Adrenal gland (tissue), 12 donors: Measurements from ENCODE around the gene POLR2E. TPM values are rescaled to one million over a fixed set of nuclear protein-coding genes. Genes with fewer than 3 reads are reported as not detected.
A peak's percentile ranks its signal among the peaks of the same experiment; 100 is the strongest.

Source experiments
- DNase-seq, 7 donors: peaks; one replicate each; pipeline ENCODE4 v3.0.0-alpha.2; 2019 to 2020
- H3K27ac ChIP-seq, 5 donors: fragments of 200-600 bp; sonication (generic) in 4 of 5; 1 replicate in 3 of 5; 2 replicates in 2 of 5; pipeline versions ENCODE4 v1.5.1 to v1.8.0; 2016 to 2020; ENCODE audit warnings: mild to moderate bottlenecking in 1 of 5
- H3K27me3 ChIP-seq: fragments of 200-600 bp; 2 replicates; pipeline ENCODE4 v1.8.0; 2021
- H3K36me3 ChIP-seq, 2 donors: fragments of 200-600 bp; replicated peaks in 1 of 2; 1 replicate in 1 of 2; 2 replicates in 1 of 2; pipeline versions ENCODE4 v1.5.1 to v1.8.0; 2018 to 2022
- H3K4me1 ChIP-seq, 2 donors: fragments of 200-600 bp; replicated peaks in 1 of 2; 1 replicate in 1 of 2; 2 replicates in 1 of 2; pipeline versions ENCODE4 v1.5.1 to v1.8.0; 2018 to 2021
- H3K4me3 ChIP-seq, 4 donors: fragments of 200-600 bp; sonication (generic) in 3 of 4; one replicate each; pipeline ENCODE4 v1.5.1; 2016 to 2018
- H3K9me3 ChIP-seq, 3 donors: fragments of 200-600 bp; sonication (generic) in 1 of 3; replicated peaks in 1 of 3; 1 replicate in 2 of 3; 2 replicates in 1 of 3; pipeline versions ENCODE4 v1.5.1 to v1.8.0; 2016 to 2021
- WGBS, 4 donors: extraction: QIAGEN DNeasy Blood & Tissue Kit in 2 of 4; methylation state at CpG; one replicate each; pipeline versions ENCODE4 v1.1.5 to v1.1.7; 2013 to 2017; 5-methylcytosine and 5-hydroxymethylcytosine counted together
- intact Hi-C, 2 donors: fragments of 100-400 bp; cut with DNase I; formaldehyde crosslinking; loops; one replicate each; pipeline versions ENCODE4 v1.14.1 to v1.15.0; 2022 to 2023
- polyA plus RNA-seq, 3 donors: library from polyadenylated mRNA; stranded (reverse); fragments of 200-250 nt in 2 of 3; fragments of 350-450 nt in 1 of 3; fragmentation: Illumina TruSeq in 1 of 3; extraction: RNeasy Lipid Tissue Mini Kit (QIAGEN cat#74804) in 1 of 3; gene quantifications; one replicate each; pipeline ENCODE4 v1.2.3, GENCODE V29; 2013 to 2014
- total RNA-seq, 9 donors: library from RNA; depleted of rRNA in 4 of 9; stranded (reverse); fragments of >200 nt in 4 of 9; fragments of 120-200 nt in 1 of 9; fragmentation: NEBNext Ultra II Directional in 1 of 9; extraction: Animal tissue kit (Norgen Biotek cat#: 25700) in 1 of 9; gene quantifications; one replicate each; pipeline versions ENCODE4 v1.1.0 to v1.2.4, GENCODE V29; 2013 to 2023
- TF ChIP-seq, protein P1 (sequence below), 6 experiments: fragments of 450-650 bp in 4 of 6; fragments of 200-600 bp in 2 of 6; sonication (generic) in 1 of 6; IDR thresholded peaks; 1 replicate in 5 of 6; 2 replicates in 1 of 6; pipeline versions ENCODE4 v1.5.1 to v1.8.0; 2016 to 2021; ENCODE audit warnings: antibody characterized with exemption in 6 of 6, mild to moderate bottlenecking in 2 of 6, moderate library complexity in 1 of 6
- donor health status: healthy with polysubstance abuse.
- donor health status: Bipolar disorder and iron deficiency.
- donor health status: DM: yes; HTN: yes; CAD: no.
- donor health status: DM: no; HTN: no; CAD: no.
- donor health status: DM: no; HTN: no; CAD: no.
- donor health status: DM: yes; HTN: yes; CAD: no.

Gene POLR2E
- total and polyA plus RNA-seq, 12 donors = 74.7 to 231 (median 157) TPM

GRCh38 chr19:1037621-1038064 lies 57.5 kb downstream of the POLR2E start:
- DNase-seq = no peak
- H3K9me3 ChIP-seq = no peaks in the 10 kb centered on the region
- TF ChIP-seq, protein P1, sequence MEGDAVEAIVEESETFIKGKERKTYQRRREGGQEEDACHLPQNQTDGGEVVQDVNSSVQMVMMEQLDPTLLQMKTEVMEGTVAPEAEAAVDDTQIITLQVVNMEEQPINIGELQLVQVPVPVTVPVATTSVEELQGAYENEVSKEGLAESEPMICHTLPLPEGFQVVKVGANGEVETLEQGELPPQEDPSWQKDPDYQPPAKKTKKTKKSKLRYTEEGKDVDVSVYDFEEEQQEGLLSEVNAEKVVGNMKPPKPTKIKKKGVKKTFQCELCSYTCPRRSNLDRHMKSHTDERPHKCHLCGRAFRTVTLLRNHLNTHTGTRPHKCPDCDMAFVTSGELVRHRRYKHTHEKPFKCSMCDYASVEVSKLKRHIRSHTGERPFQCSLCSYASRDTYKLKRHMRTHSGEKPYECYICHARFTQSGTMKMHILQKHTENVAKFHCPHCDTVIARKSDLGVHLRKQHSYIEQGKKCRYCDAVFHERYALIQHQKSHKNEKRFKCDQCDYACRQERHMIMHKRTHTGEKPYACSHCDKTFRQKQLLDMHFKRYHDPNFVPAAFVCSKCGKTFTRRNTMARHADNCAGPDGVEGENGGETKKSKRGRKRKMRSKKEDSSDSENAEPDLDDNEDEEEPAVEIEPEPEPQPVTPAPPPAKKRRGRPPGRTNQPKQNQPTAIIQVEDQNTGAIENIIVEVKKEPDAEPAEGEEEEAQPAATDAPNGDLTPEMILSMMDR (IDR thresholded peaks at IDR 0.05) = no peak
- WGBS, 4 donors = 67 to 81% (median 74%) methylated on average over 17 to 22 of the region's 22 CpGs
- H3K4me3 ChIP-seq = no peak overlapping the region
- H3K27ac ChIP-seq = peak overlapping the region in 1 of 5 donors; percentile 41
- no peaks in the 10 kb centered on the region for H3K27me3 ChIP-seq
- intact Hi-C loops = no loop called here
- peaks cover 0 to 27% of the 10 kb centered on the region in 2 donors for H3K36me3 ChIP-seq
- peaks cover 7 to 28% of the 10 kb centered on the region in 2 donors for H3K4me1 ChIP-seq

Other genes with a start within 250 kb of the POLR2E start
- gene ELANE, start 243.1 kb downstream of the POLR2E start, total RNA-seq = 1 to 10 TPM in 2 of 9 donors, under 1 TPM in 2, not detected in 5; 0.48 to 2.2 (median 1.1) TPM
- 1 to 10 TPM in 2 of 3 donors, not detected in 1; 3.3 to 3.4 TPM for gene ELANE, start 243.1 kb downstream of the POLR2E start, polyA plus RNA-seq
- 100 to 1,000 TPM in 3 of 9 donors, 10 to 100 TPM in 5, 1 to 10 TPM in 1; 1.2 to 176 (median 62.4) TPM for gene CFD, start 235.7 kb downstream of the POLR2E start, total RNA-seq
- 100 to 1,000 TPM in 1 of 3 donors, 10 to 100 TPM in 1, under 1 TPM in 1; 0.92 to 466 (median 47.8) TPM for gene CFD, start 235.7 kb downstream of the POLR2E start, polyA plus RNA-seq
- 100 to 1,000 TPM in 1 of 9 donors, 10 to 100 TPM in 8; 11.9 to 101 (median 61.2) TPM for gene MED16, start 202.2 kb downstream of the POLR2E start, total RNA-seq
- gene MED16, start 202.2 kb downstream of the POLR2E start, polyA plus RNA-seq = 100 to 1,000 TPM in 2 of 3 donors, 1 to 10 TPM in 1; 5.3 to 139 (median 127) TPM
- gene RNU6-9, start 201.9 kb downstream of the POLR2E start, total RNA-seq = not detected
- not detected for gene RNU6-9, start 201.9 kb downstream of the POLR2E start, polyA plus RNA-seq
- 10 to 100 TPM in 8 of 9 donors, 1 to 10 TPM in 1; 8.9 to 40.5 (median 29.0) TPM for gene R3HDM4, start 182.2 kb downstream of the POLR2E start, total RNA-seq
- 10 to 100 TPM; 19.8 to 59.5 (median 57.7) TPM for gene R3HDM4, start 182.2 kb downstream of the POLR2E start, polyA plus RNA-seq
- gene KISS1R, start 178.0 kb downstream of the POLR2E start, total RNA-seq = under 1 TPM in 2 of 9 donors, not detected in 7; 0.25 to 0.44 TPM
- not detected for gene KISS1R, start 178.0 kb downstream of the POLR2E start, polyA plus RNA-seq
- 10 to 100 TPM in 1 of 9 donors, 1 to 10 TPM in 8; 4.2 to 10.2 (median 8.0) TPM for gene ARID3A, start 169.3 kb downstream of the POLR2E start, total RNA-seq
- 1 to 10 TPM; 1.6 to 6.7 (median 2.1) TPM for gene ARID3A, start 169.3 kb downstream of the POLR2E start, polyA plus RNA-seq
- 10 to 100 TPM; 24.2 to 78.7 (median 52.1) TPM for gene WDR18, start 111.0 kb downstream of the POLR2E start, total RNA-seq
- gene WDR18, start 111.0 kb downstream of the POLR2E start, polyA plus RNA-seq = 100 to 1,000 TPM in 1 of 3 donors, 10 to 100 TPM in 1, 1 to 10 TPM in 1; 5.4 to 140 (median 98.6) TPM
- gene GRIN3B, start 95.0 kb downstream of the POLR2E start, total RNA-seq = under 1 TPM in 3 of 9 donors, not detected in 6; 0.08 to 0.18 (median 0.14) TPM
- gene GRIN3B, start 95.0 kb downstream of the POLR2E start, polyA plus RNA-seq = under 1 TPM in 1 of 3 donors, not detected in 2; 0.24 TPM
- 100 to 1,000 TPM in 8 of 9 donors, 10 to 100 TPM in 1; 94.1 to 308 (median 182) TPM for gene TMEM259, start 74.3 kb downstream of the POLR2E start, total RNA-seq
- 100 to 1,000 TPM in 2 of 3 donors, 10 to 100 TPM in 1; 79.4 to 743 (median 370) TPM for gene TMEM259, start 74.3 kb downstream of the POLR2E start, polyA plus RNA-seq
- gene RNU6-2, start 73.9 kb downstream of the POLR2E start, total RNA-seq = not detected
- gene RNU6-2, start 73.9 kb downstream of the POLR2E start, polyA plus RNA-seq = not detected
- 10 to 100 TPM in 8 of 9 donors, 1 to 10 TPM in 1; 6.9 to 64.9 (median 42.3) TPM for gene CNN2, start 68.8 kb downstream of the POLR2E start, total RNA-seq
- gene CNN2, start 68.8 kb downstream of the POLR2E start, polyA plus RNA-seq = 10 to 100 TPM; 11.2 to 60.8 (median 52.5) TPM
- 10 to 100 TPM in 7 of 9 donors, 1 to 10 TPM in 2; 4.0 to 23.2 (median 17.5) TPM for gene ABCA7, start 55.3 kb downstream of the POLR2E start, total RNA-seq
- 100 to 1,000 TPM in 1 of 3 donors, 10 to 100 TPM in 1, 1 to 10 TPM in 1; 2.1 to 109 (median 28.7) TPM for gene ABCA7, start 55.3 kb downstream of the POLR2E start, polyA plus RNA-seq
- gene ARHGAP45, start 28.2 kb downstream of the POLR2E start, total RNA-seq = 10 to 100 TPM in 8 of 9 donors, 1 to 10 TPM in 1; 4.9 to 74.3 (median 31.5) TPM
- 10 to 100 TPM in 2 of 3 donors, 1 to 10 TPM in 1; 1.6 to 75.4 (median 30.2) TPM for gene ARHGAP45, start 28.2 kb downstream of the POLR2E start, polyA plus RNA-seq
- gene GPX4, start 8.6 kb upstream of the POLR2E start, total RNA-seq = 1,000 to 10,000 TPM in 1 of 9 donors, 100 to 1,000 TPM in 8; 332 to 1,424 (median 653) TPM
- 1,000 to 10,000 TPM in 2 of 3 donors, 100 to 1,000 TPM in 1; 420 to 1,267 (median 1,035) TPM for gene GPX4, start 8.6 kb upstream of the POLR2E start, polyA plus RNA-seq
- gene SBNO2, start 78.9 kb upstream of the POLR2E start, total RNA-seq = 100 to 1,000 TPM in 3 of 9 donors, 10 to 100 TPM in 6; 14.4 to 176 (median 65.2) TPM
- 100 to 1,000 TPM in 1 of 3 donors, 10 to 100 TPM in 2; 13.6 to 118 (median 84.2) TPM for gene SBNO2, start 78.9 kb upstream of the POLR2E start, polyA plus RNA-seq
- 100 to 1,000 TPM in 3 of 9 donors, 10 to 100 TPM in 6; 53.5 to 117 (median 93.2) TPM for gene STK11, start 110.4 kb upstream of the POLR2E start, total RNA-seq
- 100 to 1,000 TPM in 1 of 3 donors, 10 to 100 TPM in 2; 37.8 to 148 (median 94.5) TPM for gene STK11, start 110.4 kb upstream of the POLR2E start, polyA plus RNA-seq
- 1 to 10 TPM in 6 of 9 donors, under 1 TPM in 1, not detected in 2; 0.67 to 5.0 (median 1.8) TPM for gene CBARP, start 142.6 kb upstream of the POLR2E start, total RNA-seq
- gene CBARP, start 142.6 kb upstream of the POLR2E start, polyA plus RNA-seq = 1 to 10 TPM in 2 of 3 donors, under 1 TPM in 1; 0.09 to 9.3 (median 2.2) TPM
- gene ATP5F1D, start 146.4 kb upstream of the POLR2E start, total RNA-seq = 100 to 1,000 TPM in 7 of 9 donors, 10 to 100 TPM in 2; 78.9 to 435 (median 205) TPM
- gene ATP5F1D, start 146.4 kb upstream of the POLR2E start, polyA plus RNA-seq = 1,000 to 10,000 TPM in 1 of 3 donors, 100 to 1,000 TPM in 1, 10 to 100 TPM in 1; 15.6 to 1,534 (median 925) TPM
- gene MIDN, start 153.2 kb upstream of the POLR2E start, total RNA-seq = 100 to 1,000 TPM in 5 of 9 donors, 10 to 100 TPM in 3, 1 to 10 TPM in 1; 8.6 to 189 (median 112) TPM
- gene MIDN, start 153.2 kb upstream of the POLR2E start, polyA plus RNA-seq = 10 to 100 TPM; 15.5 to 73.0 (median 46.8) TPM
- 1,000 to 10,000 TPM in 1 of 9 donors, 100 to 1,000 TPM in 8; 317 to 1,164 (median 674) TPM for gene CIRBP, start 174.0 kb upstream of the POLR2E start, total RNA-seq
- 100 to 1,000 TPM; 360 to 990 (median 737) TPM for gene CIRBP, start 174.0 kb upstream of the POLR2E start, polyA plus RNA-seq
- 100 to 1,000 TPM in 3 of 9 donors, 10 to 100 TPM in 6; 48.4 to 279 (median 85.0) TPM for gene FAM174C, start 180.2 kb upstream of the POLR2E start, total RNA-seq
- gene FAM174C, start 180.2 kb upstream of the POLR2E start, polyA plus RNA-seq = 100 to 1,000 TPM in 2 of 3 donors, 1 to 10 TPM in 1; 3.8 to 139 (median 123) TPM
- gene EFNA2, start 190.5 kb upstream of the POLR2E start, total RNA-seq = under 1 TPM in 1 of 9 donors, not detected in 8; 0.11 TPM
- gene EFNA2, start 190.5 kb upstream of the POLR2E start, polyA plus RNA-seq = not detected